Hematopoietic multipotent progenitor cell treated with erythropoietin and hydrocortisone succinate and interleukin-3 and kit ligand, for 15 days (in vitro differentiated cells): Measurements from ENCODE around the gene PTPN14.
"Not testable (repeated sequence)": the region's sequence is repeated elsewhere in the genome, so short reads cannot be mapped to it uniquely, and the experiment has no call there.

Experiments used
- DNase-seq: peaks from one replicate; pipeline ENCODE4 v3.0.0-alpha.2; 2015; ENCODE audit warnings: low spot score

The PTPN14 gene

DNA sequence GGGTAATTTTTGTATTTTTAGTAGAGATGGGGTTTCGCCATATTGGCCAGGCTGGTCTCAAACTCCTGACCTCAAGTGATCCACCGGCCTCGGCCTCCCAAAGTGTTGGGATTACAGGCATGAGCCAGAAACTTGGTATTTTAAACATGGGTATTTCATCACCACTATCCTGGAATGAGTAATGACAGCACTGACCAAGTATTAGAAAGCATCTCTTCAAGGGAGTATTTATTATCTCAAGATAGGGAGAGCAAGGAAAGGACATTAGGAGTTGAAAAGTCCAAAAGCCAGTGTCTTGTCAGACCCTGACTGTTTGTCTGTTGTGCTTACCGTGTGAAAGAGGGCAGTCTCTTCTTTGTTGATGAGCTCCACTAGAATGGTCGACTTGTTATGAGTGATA, 156.8 kb downstream of the PTPN14 start:
- not testable (repeated sequence) for DNase-seq

DNA sequence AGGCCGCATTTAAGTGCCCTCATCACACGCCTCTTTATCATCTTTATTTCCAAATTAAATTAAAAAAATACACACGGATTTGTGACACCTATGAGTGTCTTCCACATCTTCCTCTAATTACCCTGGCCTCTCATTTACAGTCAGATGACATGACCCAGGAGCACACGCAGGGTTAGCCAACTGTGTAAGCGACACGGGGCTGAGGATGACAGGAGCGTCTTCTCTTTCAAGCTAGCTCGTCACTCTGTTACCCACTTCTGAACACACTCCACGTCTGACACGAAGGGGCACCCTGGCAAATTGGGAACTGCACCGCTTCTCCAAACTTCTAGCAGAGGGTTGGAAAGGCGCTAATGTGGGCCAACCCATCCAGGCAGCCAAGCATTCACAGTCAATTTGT, 158.3 kb downstream of the PTPN14 start:
- no peak for DNase-seq

DNA sequence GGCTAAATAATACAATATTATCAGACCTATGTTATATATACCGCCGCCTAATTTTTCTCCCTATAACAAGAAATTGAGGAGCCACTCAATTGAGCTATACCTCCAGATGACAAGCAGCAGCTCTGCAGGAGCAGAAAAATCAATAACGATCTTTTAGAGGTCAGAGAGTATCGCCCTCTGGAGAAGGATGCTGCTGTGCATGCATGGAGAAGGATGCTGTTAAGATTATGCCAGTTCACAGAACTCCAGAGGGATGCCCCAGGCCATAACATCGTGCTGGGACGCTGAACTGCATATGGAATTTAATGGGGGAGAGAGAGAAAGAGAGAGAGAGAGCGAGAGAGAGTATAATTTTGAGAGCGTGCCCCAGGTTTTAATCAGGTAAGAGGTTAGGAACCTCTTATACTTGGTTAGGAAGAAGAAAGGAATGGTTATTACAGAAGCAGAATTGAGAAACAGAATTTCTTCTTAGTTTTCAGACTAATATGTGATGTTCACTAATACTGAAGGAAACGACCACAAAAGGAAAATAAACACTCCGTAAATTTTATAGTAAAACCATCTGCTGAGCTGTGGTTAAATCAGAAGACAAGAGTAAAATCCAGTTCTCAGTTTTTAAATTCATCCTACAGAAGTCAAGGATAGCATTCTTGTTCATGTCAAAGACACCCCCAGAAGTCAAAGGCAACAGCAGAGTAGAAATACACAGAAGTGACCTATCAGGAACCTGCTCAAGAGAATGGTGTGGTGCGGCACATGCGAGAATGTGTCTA, 159.3 kb downstream of the PTPN14 start:
- no peak for DNase-seq

DNA sequence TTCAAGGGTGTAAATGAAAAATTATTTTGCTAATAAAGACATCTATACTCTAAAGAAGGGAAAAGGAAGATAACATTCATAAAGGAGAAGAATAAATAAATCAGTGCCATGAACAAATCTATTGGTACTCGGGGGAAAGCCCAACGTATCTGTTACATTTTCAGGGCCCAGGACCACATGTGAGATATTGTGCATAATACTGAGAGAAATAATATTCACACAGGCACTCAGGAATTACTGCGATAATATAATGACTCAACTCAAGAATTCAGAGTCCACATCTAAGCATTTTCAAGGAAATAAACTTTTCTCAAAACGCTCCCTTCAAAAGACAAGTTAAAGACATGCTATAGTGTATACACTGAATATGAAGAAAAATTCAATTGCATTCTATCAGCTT, 161.7 kb downstream of the PTPN14 start:
- no peak for DNase-seq

DNA sequence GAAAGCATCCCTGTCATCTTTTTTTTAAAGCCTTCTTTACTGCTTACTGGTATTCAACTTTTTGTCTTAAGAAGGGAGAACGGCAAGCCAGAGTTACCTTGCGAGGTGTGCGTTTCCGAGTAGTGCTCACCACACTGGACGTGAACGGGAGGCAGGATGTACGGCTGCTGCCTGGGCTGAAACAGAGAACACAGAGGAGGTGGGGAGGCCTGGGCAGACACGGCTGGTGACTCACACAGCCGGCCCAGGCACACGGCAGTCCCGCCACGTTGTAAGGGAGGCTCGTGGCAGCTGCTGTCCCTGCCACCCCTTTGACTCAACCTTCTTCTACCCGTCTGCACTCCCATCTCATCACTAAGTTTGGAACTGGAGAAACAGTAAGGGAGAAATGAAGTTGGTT, 164.7 kb downstream of the PTPN14 start:
- no peak for DNase-seq

DNA sequence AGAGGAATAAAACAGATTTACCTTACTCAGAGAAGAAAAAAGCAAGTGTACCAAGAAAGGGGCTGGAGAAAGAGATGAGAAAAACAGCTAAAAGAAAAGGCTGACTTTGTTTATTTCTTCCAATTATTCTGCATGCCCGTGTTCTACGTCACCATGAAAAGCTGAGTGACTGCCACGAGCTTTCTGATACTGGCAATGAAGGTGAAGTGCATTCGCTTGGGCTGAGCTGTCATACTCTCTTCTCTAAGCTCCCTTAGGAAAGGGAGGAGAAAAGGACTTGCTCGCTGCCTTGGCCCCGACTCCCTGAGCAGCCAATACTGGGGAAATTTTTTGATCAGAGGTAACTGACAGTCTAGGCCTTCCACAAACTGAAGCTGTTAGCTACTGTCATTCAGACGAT, 165.1 kb downstream of the PTPN14 start:
- DNase-seq = no peak

DNA sequence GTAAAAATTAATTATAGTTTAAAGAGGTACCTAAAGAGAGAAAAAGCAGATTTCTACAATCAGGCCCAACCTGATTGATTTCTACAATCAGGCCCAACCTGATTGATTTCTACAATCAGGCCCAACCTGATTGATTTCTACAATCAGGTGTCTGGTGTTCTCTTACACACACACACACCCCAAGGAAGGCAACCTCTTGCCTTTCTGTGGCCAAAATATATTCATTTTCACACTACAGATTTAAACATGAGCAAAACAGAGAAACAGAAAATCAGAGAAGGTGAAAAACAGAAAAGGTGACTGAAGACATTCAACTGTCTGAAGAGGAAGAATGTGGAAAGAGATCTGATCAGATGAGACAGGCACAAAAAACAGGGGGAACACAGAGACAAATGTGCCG, 166.0 kb downstream of the PTPN14 start:
- DNase-seq = no peak

DNA sequence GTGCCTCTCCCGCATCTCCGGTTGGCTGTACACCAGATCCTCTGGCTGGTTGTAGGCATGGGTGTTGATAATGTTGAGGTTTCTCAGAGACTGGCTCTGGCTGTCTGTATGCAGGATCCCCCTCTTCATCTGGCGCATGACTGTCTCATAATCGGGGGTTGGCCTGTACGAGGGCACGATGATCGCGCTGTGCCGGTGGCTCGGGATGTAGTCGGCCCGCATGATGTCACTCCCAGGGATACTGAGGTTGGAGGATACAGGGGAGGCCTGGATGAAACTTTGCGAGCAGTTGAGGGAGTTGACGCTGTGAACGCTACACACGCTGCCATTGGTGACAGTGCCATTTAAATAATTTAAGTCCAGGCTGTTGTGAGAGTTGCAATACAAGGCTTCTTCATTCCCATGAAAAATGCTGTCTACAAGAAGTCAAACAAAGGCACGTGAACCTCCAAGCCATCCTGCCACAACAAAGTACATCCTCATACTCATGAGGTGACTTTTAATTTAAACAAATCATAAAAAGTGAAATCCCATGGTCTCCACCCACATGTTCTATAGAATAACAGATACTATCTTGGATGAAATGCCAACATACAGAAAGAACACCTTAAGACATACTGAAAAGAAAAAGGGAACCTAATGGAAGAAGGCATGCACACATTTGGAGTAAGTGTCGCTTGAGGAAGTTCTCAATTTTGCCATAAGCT, 166.9 kb downstream of the PTPN14 start:
- DNase-seq = no peak

DNA sequence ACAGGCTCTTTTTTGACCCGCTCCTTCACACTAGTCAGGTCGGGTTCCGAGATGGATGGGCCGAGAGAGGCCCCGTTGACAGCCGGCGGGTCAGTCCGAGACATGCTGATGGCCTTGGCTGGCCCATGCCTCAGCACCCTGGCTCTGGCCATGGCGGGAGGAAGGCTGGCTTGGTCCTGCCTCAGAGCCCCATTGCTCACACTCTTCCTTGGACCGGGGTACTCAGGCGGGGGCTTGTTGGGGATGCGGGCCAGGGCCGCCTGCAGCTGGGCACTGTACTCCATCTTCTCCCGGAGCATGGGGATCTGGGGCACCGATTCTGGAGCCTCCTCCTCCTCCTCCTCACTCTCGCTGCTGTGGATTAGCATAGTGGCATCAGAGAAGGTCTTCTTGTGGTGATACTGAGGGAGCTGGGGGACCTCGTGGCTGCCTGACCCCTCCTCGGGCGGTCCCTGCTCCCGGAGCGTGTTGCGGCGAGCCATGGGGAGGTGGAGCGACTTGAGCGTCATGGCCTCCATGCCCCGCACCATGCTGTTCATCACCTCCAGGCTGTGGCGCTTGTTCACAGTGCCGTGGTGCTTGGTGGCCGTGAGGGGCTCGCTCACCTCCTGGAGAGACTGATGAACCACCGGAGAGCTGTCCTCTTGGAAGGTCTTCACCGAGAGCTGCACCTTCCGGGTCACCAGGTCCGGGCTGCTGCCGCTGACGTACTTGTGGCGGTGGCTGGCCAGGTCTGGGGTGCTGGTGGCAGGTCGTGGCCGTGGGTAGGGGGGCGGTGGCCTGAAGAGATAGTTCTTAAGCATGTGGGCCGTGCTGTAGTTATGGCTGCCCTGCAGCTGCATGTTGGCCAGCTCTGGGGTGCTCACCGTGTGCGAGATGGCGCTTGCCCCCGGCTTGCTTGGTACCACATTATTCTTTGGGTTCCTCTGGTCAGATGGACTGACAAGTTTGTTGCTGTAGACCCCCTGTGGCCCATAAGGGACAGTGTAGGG, 167.7 kb downstream of the PTPN14 start:
- DNase-seq = no peak

DNA sequence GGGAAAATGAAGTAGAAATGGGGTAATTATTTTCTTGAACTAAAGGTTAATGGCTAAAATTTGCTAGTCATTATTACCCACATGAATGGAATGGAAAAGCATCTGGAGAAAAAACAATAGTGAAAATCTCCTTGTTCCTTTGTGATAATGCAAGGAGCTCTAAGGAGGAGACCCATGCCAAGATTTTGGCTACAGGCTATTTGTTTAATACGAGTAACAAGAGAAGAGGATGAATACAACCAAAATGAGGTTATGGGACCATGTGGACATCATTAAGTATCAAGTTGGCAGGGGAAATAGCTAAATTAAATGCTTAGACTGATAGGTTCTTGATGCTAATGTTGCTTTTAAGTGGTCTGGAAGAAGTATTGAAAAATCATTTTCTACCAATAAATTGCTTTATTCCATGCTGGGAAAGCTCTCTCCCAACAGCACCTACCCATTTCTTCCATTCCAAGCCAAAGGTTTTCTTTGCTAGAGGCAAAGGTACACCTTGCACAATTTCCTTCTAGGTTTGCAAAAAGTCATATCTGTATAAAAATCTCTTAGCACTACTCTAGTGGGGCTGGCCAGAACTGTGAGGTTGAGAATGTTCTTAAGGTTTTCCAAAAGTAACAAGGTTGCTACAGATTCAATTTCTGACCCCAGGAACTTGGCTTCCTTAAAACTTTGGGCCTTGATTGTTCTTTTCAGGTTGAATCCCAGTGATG, 170.3 kb downstream of the PTPN14 start:
- DNase-seq = no peak

DNA sequence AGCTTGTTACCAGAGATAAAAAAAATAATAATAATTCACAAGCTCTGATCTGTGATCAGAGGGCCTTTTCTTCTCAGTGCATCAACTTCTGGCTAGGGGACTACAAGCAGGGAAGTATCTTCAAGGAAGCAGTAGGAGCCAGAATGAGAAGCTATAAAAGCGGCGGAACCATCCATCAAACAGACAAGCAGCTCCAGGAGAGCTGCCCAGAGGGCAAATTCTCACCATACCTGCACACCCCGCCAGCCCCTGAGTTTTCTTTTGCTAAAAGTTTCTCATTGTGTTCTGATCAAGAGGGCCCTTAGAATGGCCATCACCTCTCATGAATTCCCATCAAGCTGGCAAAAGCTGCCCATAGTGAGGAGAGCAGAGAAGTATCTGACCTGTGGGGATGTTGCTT, 171.0 kb downstream of the PTPN14 start:
- DNase-seq = no peak

DNA sequence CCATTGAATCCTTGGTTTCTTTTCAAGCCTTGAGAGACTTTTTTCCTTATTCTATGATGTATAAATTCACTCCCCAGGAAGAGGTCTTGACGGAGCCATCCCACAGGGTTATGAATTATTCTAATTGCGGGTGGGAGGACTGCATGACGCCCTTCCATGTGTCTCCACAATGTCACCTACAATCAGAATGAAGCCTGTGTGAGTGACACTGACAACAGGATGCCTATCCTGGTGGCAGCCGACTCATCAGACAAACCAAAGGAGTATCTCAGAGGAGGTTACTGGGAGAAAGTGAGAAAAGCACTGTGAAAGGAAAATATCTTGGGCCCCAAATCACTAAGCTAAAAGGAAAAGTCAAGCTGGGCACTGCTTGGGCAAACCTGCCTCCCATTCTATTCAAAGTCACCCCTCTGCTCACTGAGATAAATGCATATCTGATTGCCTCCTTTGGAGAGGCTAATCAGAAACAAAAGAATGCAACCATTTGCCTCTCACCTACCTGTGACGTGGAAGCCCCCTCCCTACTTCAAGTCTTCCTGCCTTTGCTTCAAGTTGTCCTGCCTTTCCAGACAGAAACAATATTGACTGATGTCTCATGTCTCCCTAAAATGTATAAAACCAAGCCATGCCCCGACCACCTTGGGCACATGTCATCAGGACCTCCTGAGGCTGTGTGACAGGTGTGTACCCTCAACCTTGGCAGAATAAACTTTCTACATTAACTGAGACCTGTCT, 172.0 kb downstream of the PTPN14 start:
- no peak for DNase-seq

DNA sequence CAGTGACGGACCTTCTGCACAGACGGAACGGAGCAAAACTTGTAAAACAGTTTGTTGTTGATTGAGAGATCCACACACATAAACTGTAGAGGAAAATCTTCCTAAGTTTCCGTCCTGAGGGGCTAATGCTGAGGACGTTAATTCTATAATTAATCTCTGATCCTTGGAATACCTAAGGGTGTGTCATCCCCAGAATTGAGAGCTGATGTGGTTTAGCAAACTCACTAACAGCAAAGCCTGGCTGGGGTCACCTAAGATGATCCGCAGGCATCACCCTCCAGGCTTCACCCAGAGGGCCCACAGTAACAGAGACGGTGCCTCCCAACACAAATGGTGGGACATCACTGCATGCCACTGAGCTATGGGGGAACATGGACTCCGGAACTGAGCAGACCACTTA, 172.9 kb downstream of the PTPN14 start:
- DNase-seq = no peak

DNA sequence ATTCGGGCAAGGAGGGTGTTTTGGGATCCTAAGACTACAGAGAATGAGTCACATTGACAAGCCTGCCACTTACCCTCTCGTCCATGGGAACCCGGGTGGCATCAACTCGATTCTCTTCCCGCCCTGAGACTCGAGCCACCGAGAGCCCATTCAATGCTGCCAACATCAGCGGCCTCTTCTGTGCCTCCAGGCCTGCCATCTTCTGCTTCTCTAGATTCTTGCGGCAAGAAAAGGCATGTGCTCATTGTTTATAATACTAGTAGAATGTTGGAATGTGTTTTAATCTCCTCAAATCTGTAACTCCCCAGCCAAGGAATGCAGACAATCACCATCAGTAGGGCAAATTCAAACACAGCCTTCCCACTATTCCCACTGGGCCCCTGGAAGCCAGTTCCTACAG, 173.5 kb downstream of the PTPN14 start:
- no peak for DNase-seq

DNA sequence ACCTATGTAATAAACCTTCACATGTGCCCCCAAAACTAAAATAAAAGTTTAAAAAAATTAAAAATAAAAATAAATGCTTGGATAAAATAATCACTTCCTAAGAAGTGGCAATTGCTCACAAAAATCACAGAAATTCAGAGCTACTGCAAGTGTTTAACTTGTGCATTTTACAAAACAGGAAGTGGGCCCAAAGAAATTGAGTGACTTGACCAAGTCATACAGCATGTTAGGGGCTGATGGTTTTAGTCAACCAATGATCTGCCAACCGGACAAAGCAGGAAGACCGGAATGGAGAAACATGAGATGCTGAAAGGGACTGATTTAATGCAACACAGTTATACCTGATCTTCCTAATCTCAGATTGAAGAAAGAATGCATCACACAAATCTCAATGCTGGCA, 173.9 kb downstream of the PTPN14 start:
- no peak for DNase-seq

DNA sequence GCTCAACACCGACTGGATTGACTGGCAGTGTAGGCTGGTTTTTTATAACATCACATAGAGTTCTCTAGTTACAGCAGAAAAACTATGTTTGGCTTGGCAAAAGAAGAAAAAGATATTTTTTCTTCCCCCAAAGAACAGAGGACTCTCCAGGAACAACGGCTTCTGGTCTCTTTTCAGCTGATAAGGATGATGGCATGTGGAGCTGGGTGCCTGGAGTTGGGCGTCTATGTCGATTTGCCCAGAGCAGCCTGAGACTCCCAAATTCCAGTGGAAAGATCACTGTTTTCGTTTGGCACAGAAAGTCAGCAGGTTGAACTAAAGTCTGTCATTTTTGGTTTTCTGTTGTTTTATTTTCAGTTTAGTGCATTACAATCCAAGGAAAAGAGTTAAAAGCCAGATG, 179.3 kb downstream of the PTPN14 start:
- no peak for DNase-seq

DNA sequence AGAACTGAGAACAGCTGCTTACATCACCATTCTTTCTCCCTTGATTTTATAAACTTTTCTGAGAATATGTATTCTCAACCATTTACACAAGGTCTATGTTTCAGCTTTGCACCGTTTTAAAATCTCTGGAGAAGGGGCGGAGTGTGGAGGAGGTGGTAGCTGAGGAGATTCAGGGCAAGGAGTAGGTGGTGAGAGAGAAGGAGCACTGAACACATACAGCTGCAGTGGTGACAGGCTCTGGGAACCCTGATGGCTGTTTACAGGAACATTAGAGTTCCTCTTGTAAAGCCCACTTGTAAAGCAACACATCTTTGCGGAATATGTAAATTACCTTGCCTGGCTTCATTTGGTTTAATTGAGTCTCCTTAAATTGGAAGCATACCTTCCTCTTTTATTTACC, 180.8 kb downstream of the PTPN14 start:
- no peak for DNase-seq

DNA sequence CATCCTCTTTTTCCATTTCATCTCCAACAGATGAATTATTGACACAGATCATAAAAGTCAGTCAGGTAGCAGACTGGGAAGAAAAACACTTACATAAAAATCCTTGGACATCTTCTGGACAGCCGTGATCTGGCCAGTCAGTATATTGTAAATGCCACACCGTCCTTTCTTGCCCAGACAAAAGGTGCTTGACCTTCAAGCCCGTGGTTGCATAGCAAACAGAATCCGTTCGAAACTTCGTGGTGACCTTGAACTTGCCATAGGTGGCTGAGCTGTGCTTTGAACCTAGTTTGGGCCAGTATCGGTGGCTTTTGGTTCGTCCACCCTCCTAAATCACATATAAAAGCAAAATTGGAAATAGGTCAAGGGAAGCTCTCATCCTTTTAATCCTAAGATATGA, 182.0 kb downstream of the PTPN14 start:
- DNase-seq = no peak

DNA sequence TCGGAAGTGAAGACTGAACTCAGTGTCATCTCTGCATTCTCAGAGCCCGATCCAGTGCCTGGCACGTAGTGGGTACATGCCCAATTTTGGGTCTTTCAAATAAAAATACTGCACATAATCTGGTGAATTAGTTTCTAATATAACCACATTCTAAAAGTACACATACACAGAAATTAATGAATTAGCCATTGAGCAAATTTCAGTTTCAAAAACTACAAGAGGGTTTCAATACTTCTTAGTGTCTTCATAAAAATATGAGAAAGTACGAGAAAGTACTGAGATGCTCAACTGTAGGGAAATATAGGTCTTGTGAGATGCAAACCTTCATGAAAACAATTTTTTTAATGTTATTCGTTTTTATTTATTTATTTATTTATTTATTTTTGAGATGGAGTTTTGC, 183.6 kb downstream of the PTPN14 start:
- no peak for DNase-seq

DNA sequence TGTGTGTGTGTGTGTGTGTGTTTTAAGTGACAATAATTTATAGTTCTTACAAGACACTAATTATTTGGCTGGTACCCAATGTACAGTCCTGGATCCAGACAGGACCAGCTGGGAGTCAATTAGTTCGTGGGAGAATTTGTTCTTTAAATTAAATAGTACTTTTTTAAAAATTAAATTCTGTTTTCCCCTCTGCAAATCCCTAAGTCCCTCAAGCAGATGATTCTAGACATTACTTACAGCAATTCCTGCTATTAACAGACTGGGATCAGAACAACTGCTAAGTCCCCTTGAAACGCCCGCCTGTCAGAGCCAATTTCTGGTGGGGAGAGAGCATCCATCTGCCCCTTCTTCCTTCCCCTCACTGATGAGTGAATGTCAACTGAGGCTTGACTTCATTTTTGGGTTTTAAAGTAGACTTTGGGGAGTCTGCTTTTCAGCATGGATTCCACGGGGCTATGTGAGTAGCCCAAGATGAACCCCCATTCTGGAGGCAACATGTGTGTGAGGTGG, 186.6 kb downstream of the PTPN14 start:
- no peak for DNase-seq

DNA sequence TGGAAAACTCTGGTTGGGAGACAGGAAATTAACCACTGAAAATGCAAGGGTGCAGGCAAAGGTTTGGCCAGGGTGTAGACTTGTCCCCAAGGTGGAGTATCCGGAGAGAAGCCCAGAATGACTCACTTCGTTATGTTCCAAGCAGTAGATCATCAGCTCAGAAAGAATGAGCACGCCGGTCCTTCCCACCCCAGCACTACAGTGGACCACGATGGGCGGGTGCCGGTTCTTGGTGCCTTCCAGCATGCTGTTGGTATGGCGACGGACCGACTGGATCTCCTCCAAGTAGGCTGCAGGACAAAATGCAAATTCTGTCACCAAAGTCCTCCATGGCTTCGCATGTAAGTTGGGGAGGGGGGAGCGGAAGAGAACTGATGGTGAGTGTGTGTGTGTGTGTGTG, 187.0 kb downstream of the PTPN14 start:
- DNase-seq = no peak
